Heart left ventricle (tissue), 13 donors: ENCODE results near the gene PRELID3B.

ENCODE experiments used
- CTCF ChIP-seq, 12 donors: fragments of 200-600 bp; sonication (generic) in 4 of 12; IDR thresholded peaks; one replicate each; pipeline versions ENCODE4 v1.5.0 to v1.8.0; 2018 to 2022; ENCODE audit warnings: antibody characterized with exemption in 12 of 12, mild to moderate bottlenecking in 5 of 12
- POLR2A ChIP-seq, 2 donors: fragments of 450-650 bp; IDR thresholded peaks; one replicate each; pipeline ENCODE4 v1.6.1; 2017; ENCODE audit warnings: antibody characterized with exemption in 2 of 2, mild to moderate bottlenecking in 2 of 2, moderate library complexity in 2 of 2
- donor health status: ischemic (EF 13 %, LVEDD 7.1; RV severe dilation, severe dysfunction).
- donor health status: DM: no; HTN: yes; CAD: no.
- donor health status: DM: no; HTN: no; CAD: no.
- donor health status: ischemic (EF 25% LVEDD 6.9; RV normal size, moderate dysfunction).
- donor health status: ischemic (EF 25% LVEDD 5.7; RV mildly dilated, moderate dysfunction).
- donor health status: ischemic (EF 35%, LVEDD 5.7; RV mildly dilated, moderate dysfunction).
- donor health status: nonischemic (EF 11% LVEDD 7.7; RV severe dilation, severe dysfunction).
- donor health status: DM: yes; HTN: yes; CAD: no.
- donor health status: PGD.
- donor health status: ischemic (EF 29% LVEDD 5.4; RV normal size, mild dysfunction).
- donor health status: nonischemic (EF 23%, LVEDD 6.1; RV moderate dilation, normal function).

GRCh38 chr20:59075934-59076508, 33.4 kb upstream of the PRELID3B start:
- TF ChIP-seq CTCF (IDR thresholded peaks at IDR 0.05) (no peak), POLR2A (IDR thresholded peaks at IDR 0.05) (no peak)
